ENCODE data around the gene ATXN7L3B.
A peak's percentile ranks its signal among the peaks of the same experiment; 100 is the strongest.

ATXN7L3B gene

DNA sequence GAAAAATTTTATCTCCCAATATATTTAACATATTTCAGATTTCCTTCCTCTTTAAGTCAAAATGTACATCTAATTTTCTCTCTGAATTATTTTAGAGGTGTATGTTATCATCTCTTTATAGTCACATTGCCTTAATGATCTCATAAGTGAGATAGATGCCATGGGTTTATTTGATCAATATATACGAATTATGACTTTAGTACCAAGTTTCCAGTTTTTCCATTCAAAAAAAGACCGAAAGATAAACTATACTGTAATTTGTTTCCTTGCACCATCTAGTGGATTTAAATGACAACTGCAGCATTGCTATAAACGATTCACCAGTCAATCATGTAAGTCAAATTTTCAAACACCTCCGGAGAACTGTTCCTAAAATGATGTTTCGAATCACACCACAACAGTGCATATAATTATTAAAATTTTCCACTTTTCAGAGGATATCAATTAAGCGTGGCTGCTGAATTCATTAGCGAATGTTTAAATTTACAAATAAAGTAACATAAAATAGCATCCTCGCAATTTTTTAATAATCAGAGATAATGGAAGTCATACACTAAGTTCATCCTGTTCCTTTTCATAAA is 419 bp upstream of the ATXN7L3B start:
- no peaks in the 10 kb centered on the region for H3K9me3 Mint-ChIP-seq
- no peaks in the 10 kb centered on the region for H3K27me3 Mint-ChIP-seq
- peaks cover 47% of the 10 kb centered on the region for H3K4me1 Mint-ChIP-seq (ENCODE audit: low read depth)
- peak overlapping the region; percentile 99 for H3K27ac Mint-ChIP-seq
- DNase-seq: no peak
- H3K36me3 Mint-ChIP-seq (ENCODE audit: low read depth): peaks cover 49% of the 10 kb centered on the region
- H3K4me3 Mint-ChIP-seq: peak overlapping the region; percentile 97

DNA sequence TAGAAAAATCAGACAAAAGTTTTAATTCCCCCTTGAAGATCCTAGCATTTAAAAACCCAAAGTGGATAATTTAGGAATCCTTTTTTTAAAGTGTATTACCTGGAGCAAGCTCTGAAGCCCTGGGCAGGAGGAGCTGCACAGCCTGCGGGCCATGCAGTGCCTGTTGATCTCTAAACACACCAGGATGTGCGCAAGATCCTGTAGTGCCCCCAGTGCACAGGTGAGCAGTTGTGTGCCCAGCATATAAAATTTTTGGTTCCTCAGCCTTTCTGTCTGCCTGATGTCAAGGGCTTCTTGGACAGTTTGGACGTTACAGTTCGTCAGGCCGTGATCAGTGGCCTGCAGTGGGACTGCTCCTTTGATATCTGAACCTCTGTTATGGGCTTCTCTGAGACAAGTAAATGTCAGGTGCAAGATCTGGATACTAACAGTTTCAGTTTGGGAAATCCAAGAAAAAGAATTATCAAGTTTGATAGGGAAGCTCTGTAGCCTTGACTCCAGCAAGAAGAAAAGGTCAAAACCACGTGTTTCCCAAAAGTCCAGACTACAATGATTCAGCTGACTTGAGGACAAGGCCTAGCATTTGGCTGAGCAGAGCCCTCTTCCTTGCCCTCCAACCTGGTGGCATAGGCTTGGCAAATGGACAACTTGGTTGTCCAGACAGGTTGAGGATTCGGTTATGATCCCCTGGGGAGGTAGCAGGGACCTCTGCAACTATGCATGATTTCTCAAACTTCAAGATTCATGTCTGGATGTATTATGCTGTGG is 1.0 kb downstream of the ATXN7L3B start:
- H3K9me3 Mint-ChIP-seq: no peaks in the 10 kb centered on the region
- no peaks in the 10 kb centered on the region for H3K27me3 Mint-ChIP-seq
- peaks cover 56% of the 10 kb centered on the region for H3K4me1 Mint-ChIP-seq (ENCODE audit: low read depth)
- peak; percentile 42 for DNase-seq
- H3K36me3 Mint-ChIP-seq (ENCODE audit: low read depth): peaks cover 61% of the 10 kb centered on the region
- H3K27ac Mint-ChIP-seq: peak overlapping the region; percentile 99
- H3K4me3 Mint-ChIP-seq: peak overlapping the region; percentile 97

DNA sequence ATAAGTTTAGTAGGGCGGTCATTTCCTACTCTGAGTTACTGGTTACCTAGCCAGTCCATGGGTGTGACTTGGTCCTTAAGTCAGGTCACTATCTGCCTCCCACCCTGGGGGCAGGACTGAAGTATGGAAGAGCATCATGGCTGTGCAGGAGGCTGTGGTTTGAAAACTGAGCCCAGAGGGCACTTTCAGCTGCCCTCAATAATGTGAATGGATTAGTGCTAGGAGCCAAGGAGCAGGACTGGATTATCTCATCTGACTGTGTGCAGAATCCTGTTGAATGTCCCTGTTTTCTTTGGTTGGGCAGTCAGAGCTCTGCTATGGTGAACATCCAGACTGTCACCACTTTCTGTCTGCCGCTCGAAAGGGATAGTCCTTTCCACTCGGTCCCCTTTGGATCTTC is 1.6 kb downstream of the ATXN7L3B start:
- H3K36me3 Mint-ChIP-seq (ENCODE audit: low read depth): peaks cover 62% of the 10 kb centered on the region
- peak overlapping the region; percentile 99 for H3K27ac Mint-ChIP-seq
- H3K9me3 Mint-ChIP-seq: no peaks in the 10 kb centered on the region
- peak overlapping the region; percentile 97 for H3K4me3 Mint-ChIP-seq
- H3K27me3 Mint-ChIP-seq: no peaks in the 10 kb centered on the region
- DNase-seq: no peak
- H3K4me1 Mint-ChIP-seq (ENCODE audit: low read depth): peaks cover 56% of the 10 kb centered on the region

DNA sequence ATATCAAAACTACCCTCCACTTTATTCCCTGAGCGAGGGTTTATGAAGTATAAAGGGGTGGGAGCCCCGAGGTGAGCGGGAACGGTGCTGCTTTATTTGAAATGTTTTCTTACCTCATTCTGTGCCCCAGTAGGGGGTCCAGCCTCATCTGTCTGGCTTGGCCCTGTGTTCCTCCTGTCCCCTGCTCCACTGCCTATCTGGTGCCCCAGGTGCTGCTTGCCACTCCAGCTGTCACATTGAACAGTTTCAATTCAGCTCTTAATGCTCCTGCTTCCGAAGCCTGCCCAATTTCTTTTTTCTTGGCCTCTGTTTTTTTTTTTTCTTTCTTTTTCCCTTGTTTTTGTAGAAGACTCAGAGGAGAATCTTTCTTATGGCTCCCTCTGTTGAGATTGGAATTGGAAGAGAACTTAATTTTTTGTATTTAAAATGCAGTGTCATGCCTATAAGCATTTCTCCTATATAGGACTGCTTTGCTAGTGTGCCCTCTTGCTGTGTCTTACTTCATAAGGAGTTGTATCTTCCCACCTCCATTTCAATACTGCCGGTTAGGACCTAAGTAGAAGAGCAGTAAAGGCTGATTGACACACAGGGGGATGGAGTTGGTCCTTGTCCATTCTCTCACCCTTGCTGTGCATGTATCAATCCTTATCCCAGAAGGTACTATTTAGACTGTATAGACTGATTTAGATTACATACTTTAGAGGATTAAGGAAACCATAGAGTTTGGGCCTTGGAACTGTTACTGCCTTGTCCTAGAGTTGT is 2.3 kb downstream of the ATXN7L3B start:
- Mint-ChIP-seq H3K36me3 (ENCODE audit: low read depth) (peaks cover 62% of the 10 kb centered on the region), H3K4me3 (peak overlapping the region; percentile 97), H3K27me3 (no peaks in the 10 kb centered on the region), H3K9me3 (no peaks in the 10 kb centered on the region), H3K27ac (peak overlapping the region; percentile 99), H3K4me1 (ENCODE audit: low read depth) (peaks cover 57% of the 10 kb centered on the region)
- no peak for DNase-seq

DNA sequence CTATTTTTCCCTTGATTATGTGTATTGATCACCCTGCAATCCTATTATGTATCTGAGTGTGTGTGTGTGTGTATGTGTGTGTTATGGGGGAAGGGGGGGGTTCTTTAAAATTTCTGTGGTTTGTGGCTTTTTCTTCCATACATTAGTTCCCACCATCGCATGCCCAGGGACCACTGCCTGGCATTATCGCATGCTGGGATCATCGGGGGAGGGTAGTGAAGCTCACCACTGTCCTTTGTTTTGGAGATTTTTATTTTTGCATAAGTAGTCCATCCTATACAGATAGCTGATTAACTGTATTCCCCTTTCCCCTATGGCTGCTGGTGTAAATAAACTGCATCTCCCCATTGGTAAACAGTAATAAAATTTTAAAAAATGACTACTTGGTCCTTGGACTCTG is 3.4 kb downstream of the ATXN7L3B start:
- peak overlapping the region; percentile 47 for H3K27ac Mint-ChIP-seq
- H3K4me3 Mint-ChIP-seq: peak overlapping the region; percentile 97
- H3K9me3 Mint-ChIP-seq: no peaks in the 10 kb centered on the region
- no peak for DNase-seq
- no peaks in the 10 kb centered on the region for H3K27me3 Mint-ChIP-seq
- H3K4me1 Mint-ChIP-seq (ENCODE audit: low read depth): peaks cover 58% of the 10 kb centered on the region
- peaks cover 62% of the 10 kb centered on the region for H3K36me3 Mint-ChIP-seq (ENCODE audit: low read depth)

DNA sequence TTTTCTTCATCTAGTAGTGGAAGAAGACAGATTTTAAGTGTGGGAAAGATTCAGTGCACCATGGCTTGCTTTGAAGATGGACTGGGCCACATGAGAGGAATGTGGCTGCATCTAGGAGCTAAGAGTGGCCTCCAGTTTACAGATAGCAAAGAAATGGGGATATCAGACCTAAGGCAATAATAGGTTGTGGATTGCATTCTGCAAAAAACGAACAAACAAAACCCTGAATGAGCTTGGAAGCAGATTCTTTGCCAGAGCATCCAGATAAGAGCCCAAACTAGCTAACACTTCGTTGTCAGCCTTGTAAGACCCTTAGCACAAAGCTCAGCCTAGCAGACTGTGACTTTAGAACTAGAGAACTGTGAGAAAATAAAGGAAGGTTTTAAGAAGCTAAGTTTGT is 9.6 kb downstream of the ATXN7L3B start:
- peaks cover 21% of the 10 kb centered on the region for H3K36me3 Mint-ChIP-seq (ENCODE audit: low read depth)
- no peak overlapping the region for H3K27ac Mint-ChIP-seq
- no peak for DNase-seq
- H3K4me1 Mint-ChIP-seq (ENCODE audit: low read depth): peaks cover 14% of the 10 kb centered on the region
- H3K9me3 Mint-ChIP-seq: no peaks in the 10 kb centered on the region
- no peaks in the 10 kb centered on the region for H3K27me3 Mint-ChIP-seq
- no peak overlapping the region for H3K4me3 Mint-ChIP-seq

DNA sequence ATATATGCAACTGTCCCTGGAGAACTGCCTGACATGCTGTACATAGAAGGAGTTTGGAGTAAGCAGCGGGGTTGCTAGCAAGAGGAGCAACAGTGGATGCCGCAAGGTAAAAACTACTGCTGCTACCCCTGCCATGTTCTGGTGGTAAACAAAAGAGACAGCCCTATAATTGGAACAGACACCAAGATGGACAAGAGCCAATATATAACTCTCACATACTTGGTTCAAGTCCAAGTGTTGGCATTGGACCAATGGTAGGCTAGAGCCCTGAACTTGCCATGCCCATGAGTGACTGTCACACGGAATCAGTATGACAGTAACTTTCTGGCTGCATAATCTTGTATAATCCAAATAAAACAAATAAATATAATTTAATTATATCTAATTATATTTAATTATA is 13.7 kb downstream of the ATXN7L3B start:
- Mint-ChIP-seq H3K27me3 (no peaks in the 10 kb centered on the region), H3K27ac (no peak overlapping the region), H3K4me1 (ENCODE audit: low read depth) (no peaks in the 10 kb centered on the region), H3K4me3 (no peak overlapping the region), H3K9me3 (no peaks in the 10 kb centered on the region), H3K36me3 (ENCODE audit: low read depth) (peaks cover 8% of the 10 kb centered on the region)
- no peak for DNase-seq

DNA sequence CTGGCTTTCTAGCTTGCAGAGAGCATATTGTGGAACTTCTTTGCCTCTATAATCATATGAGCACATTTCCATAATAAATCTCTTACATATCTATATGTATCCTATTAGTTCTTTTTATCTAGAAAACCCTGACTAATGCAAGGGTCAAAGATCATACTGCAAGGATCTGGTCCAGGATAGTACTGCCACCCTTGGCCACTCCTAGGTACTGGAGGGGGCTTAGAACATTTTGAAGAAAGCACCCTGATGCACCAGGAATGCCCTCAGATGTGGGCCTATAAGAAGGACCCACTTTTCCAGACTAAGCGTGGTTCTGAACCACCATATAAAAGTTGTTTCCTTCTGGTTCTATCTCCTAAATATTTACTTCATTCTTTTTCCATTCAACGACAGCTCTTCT is 14.6 kb downstream of the ATXN7L3B start:
- H3K27me3 Mint-ChIP-seq: no peaks in the 10 kb centered on the region
- no peak overlapping the region for H3K4me3 Mint-ChIP-seq
- no peak overlapping the region for H3K27ac Mint-ChIP-seq
- DNase-seq: no peak
- no peaks in the 10 kb centered on the region for H3K4me1 Mint-ChIP-seq (ENCODE audit: low read depth)
- peaks cover 3% of the 10 kb centered on the region for H3K36me3 Mint-ChIP-seq (ENCODE audit: low read depth)
- H3K9me3 Mint-ChIP-seq: no peaks in the 10 kb centered on the region

DNA sequence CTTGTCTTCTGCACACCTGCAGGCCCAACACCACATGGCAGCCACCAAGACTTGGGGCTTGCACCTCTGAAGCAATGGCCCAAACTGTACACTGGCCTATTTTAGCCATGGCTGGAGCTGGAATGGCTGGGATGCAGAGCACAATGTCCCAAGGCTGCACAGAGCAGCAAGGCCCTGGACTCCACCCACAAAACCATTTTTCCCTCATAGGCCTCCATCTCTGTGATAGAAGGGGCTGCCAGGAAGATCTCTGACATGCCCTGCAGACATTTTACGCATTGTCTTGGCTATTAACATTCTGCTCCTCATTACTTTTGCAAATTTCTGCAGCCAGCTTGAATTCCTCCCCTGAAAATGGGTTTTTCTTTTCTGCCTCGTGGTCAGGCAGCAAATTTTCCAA is 22.1 kb downstream of the ATXN7L3B start:
- Mint-ChIP-seq H3K27me3 (peaks cover 9% of the 10 kb centered on the region), H3K4me3 (no peak overlapping the region), H3K27ac (no peak overlapping the region), H3K4me1 (ENCODE audit: low read depth) (no peaks in the 10 kb centered on the region), H3K9me3 (no peaks in the 10 kb centered on the region), H3K36me3 (ENCODE audit: low read depth) (no peaks in the 10 kb centered on the region)
- DNase-seq: no peak

DNA sequence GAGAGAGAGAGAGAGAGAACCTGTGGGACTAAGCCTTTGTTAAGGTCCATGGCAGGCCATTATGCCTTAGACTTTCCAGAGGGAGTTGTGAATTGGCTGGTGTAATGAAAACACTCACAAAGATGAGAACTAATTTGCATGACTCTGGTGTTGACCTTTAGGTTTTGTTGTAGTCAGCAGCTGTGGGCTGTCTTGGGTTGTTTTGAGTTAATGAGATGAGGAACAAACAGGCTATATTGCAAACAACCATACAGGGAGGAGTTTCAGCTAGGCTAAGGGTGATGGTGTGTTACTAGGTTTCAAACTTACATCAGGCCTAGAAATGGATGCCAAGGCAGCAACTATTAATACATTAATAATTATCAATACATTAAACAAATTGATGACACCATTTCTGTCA is 26.3 kb downstream of the ATXN7L3B start:
- Mint-ChIP-seq H3K9me3 (no peaks in the 10 kb centered on the region), H3K4me1 (ENCODE audit: low read depth) (no peaks in the 10 kb centered on the region), H3K36me3 (ENCODE audit: low read depth) (no peaks in the 10 kb centered on the region), H3K27ac (no peak overlapping the region), H3K27me3 (peaks cover 5% of the 10 kb centered on the region), H3K4me3 (no peak overlapping the region)
- no peak for DNase-seq

DNA sequence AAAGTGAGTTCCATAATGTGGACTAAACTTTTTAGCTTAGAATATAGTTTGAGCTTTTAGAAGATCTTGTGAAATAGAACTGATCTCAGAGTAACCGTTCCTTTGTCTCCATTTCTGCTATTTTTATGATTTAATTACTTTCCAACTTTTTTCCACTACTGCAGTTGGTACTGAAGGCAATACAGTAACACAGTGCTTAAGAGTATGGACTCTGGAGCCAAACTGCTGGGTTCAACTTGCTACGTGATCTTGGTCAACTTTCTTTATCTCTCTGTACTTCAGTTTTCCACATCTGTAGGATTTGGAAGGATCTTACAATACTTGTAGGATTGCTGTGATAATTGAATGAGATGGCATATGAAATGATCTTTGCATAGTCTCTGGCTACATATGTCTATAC is 40.9 kb downstream of the ATXN7L3B start:
- no peak for DNase-seq
- Mint-ChIP-seq H3K27me3 (peaks cover 5% of the 10 kb centered on the region), H3K27ac (no peak overlapping the region), H3K36me3 (ENCODE audit: low read depth) (no peaks in the 10 kb centered on the region), H3K4me1 (ENCODE audit: low read depth) (no peaks in the 10 kb centered on the region), H3K9me3 (no peaks in the 10 kb centered on the region), H3K4me3 (no peak overlapping the region)

DNA sequence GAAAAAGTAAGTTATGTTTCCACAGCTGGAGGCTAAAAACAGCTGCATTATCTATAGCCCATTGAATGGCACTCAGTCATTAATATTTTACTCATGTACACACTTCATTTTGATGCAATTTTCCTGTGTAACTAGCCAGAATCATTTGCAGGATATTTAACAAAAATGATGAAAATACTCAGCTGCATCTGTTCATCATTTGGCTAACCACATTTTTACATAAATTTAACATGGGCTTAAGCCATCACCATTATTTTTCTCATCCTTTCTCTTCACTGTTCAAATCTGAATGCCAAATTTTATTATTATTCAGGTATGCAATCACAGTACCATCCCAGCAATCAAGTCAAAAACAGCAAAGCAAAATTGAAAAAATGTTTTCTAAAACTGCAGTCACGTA is 41.8 kb downstream of the ATXN7L3B start:
- peaks cover 5% of the 10 kb centered on the region for H3K27me3 Mint-ChIP-seq
- no peak overlapping the region for H3K27ac Mint-ChIP-seq
- no peak overlapping the region for H3K4me3 Mint-ChIP-seq
- no peaks in the 10 kb centered on the region for H3K36me3 Mint-ChIP-seq (ENCODE audit: low read depth)
- no peak for DNase-seq
- H3K4me1 Mint-ChIP-seq (ENCODE audit: low read depth): no peaks in the 10 kb centered on the region
- H3K9me3 Mint-ChIP-seq: no peaks in the 10 kb centered on the region

DNA sequence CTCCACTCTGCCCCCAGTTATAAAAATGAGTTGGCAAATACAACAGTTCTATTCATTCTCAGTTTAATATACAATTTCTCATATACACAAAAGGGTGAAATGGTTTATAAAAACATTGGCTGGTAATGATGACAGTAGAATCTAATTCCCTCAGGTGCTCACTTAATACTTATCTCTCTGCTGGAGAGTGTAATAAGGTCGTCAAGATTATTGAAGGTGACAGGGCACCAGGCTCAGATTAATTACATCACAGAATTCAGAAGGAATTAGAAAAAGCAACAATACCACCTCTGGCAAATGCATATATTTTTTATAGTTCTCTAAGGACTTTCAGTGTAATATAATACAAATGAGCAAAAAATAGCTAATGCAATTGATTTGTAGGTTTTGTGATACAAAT is 42.3 kb downstream of the ATXN7L3B start:
- H3K4me3 Mint-ChIP-seq: no peak overlapping the region
- no peak for DNase-seq
- no peaks in the 10 kb centered on the region for H3K36me3 Mint-ChIP-seq (ENCODE audit: low read depth)
- H3K27me3 Mint-ChIP-seq: peaks cover 5% of the 10 kb centered on the region
- no peaks in the 10 kb centered on the region for H3K9me3 Mint-ChIP-seq
- no peaks in the 10 kb centered on the region for H3K4me1 Mint-ChIP-seq (ENCODE audit: low read depth)
- no peak overlapping the region for H3K27ac Mint-ChIP-seq

DNA sequence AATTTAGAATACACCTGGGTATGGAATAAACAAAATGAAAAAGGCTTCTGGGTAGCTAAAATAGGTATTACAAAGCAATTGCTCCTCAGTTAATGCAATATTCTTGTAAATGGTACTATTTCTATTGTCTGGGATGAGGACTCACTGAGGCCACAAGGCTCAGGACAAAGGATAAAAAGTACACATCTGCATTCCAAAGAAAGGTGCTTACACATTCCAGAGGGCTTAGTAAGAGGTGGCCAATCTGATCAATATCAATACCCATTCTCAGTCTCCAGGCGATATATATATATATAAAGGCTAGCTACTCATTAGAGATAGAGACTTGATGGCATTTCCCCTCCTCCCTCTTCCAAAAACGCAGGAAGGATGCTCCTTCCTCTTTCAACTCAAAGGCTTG is 43.8 kb downstream of the ATXN7L3B start:
- Mint-ChIP-seq H3K9me3 (no peaks in the 10 kb centered on the region), H3K36me3 (ENCODE audit: low read depth) (no peaks in the 10 kb centered on the region), H3K4me1 (ENCODE audit: low read depth) (no peaks in the 10 kb centered on the region), H3K27ac (no peak overlapping the region), H3K4me3 (no peak overlapping the region), H3K27me3 (peaks cover 3% of the 10 kb centered on the region)
- no peak for DNase-seq

DNA sequence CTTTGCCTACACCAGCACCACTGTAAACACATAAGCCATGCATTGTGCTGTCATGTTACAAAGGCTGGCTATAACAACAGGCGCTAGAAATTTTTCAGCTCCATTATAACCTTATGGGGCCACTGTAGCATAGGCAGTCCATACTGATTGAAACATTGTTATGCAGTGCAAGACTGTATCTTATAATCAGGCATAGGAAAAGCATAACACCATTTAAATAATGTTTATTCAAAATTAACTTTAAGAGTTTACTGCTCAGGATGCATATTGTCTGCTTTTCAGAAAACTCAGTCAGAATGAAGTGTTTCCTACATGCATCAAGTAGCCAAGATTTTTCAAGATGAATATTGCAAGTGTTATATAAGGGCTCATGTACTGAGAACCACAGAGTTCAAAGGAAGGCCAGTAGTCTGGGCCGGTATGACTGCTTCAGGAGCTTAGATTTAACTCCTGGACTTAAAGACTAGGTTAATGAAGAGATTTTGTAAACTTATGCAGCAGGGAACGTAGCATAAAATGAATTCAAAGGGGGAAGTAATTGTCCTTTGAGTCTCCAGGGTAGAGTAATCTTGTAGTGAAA is 46.9 kb downstream of the ATXN7L3B start:
- Mint-ChIP-seq H3K4me3 (no peak overlapping the region), H3K4me1 (ENCODE audit: low read depth) (no peaks in the 10 kb centered on the region), H3K27ac (no peak overlapping the region), H3K27me3 (peaks cover 1% of the 10 kb centered on the region), H3K9me3 (no peaks in the 10 kb centered on the region), H3K36me3 (ENCODE audit: low read depth) (no peaks in the 10 kb centered on the region)
- DNase-seq: no peak

Measured in activated T-cell treated with anti-CD3 and anti-CD28 coated beads, Interleukin-2, amount 50 U/mL, for 24 hours (primary cell).